Measurements from ENCODE around the gene CIT. TPM values are rescaled to one million over a fixed set of nuclear protein-coding genes. Genes with fewer than 3 reads are reported as not detected.

CIT gene
- total and polyA plus RNA-seq, 2 donors (not counting 3 experiments of a cell fraction or from before 2014, with no cell fraction given), result 13.3 to 61.8 TPM

DNA sequence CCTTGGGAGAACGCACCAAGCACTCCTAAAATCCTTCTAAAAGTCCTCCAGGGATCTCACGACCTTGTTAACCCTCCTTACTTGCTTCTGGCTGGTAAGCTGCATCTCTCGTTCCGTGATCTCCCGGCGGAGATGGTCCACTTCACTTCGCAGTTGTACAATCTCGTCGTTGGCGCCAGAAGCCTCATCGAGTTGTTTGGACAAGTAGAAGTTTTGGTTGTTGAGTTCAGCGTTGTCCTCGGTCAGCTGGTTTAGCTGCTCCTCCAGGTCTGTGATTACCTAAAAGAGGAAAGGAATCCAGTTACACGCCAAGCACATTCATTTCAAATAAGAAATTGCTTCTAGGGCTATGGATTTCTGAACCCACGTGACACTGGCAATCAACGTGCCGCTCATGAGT lies 142.0 kb downstream of the CIT start:
- Histone ChIP-seq H3K4me2 (ENCODE audit: insufficient read depth, low read length) (no peak overlapping the region), H3K36me3 (ENCODE audit: control insufficient read depth in 2 of 2, extremely low read depth in 1 of 2, insufficient read depth in 2 of 2, low read length in 2 of 2) (peaks cover 0 to 3% of the 10 kb centered on the region in 2 experiments), H2AFZ (ENCODE audit: low read depth, low read length) (no peak overlapping the region), H3K9me1 (replicated peaks; ENCODE audit: control insufficient read depth, extremely low read depth, insufficient read depth, low read length) (no peaks in the 10 kb centered on the region), H3K9ac (replicated peaks; ENCODE audit: extremely low read depth, insufficient read depth, low read length) (no peak overlapping the region), H3K79me2 (ENCODE audit: control insufficient read depth, insufficient read depth, low read length) (no peaks in the 10 kb centered on the region), H3K27me3 (ENCODE audit: control insufficient read depth in 2 of 2, insufficient read depth in 2 of 2, low read length in 2 of 2) (no peaks in the 10 kb centered on the region), H3K4me1 (ENCODE audit: control insufficient read depth, extremely low read depth, insufficient read depth, low read length) (no peaks in the 10 kb centered on the region), H3K4me3 (replicated peaks in 1 of 3; ENCODE audit: insufficient read depth in 1 of 3, low read depth in 1 of 3, low read length in 3 of 3) (no peak overlapping the region), H3K27ac (ENCODE audit: insufficient read depth, low read depth, low read length) (no peak overlapping the region), H3K9me3 (replicated peaks; ENCODE audit: control insufficient read depth, insufficient read depth, low read length) (no peaks in the 10 kb centered on the region), H4K20me1 (replicated peaks; ENCODE audit: control insufficient read depth, extremely low read depth, insufficient read depth, low read length) (no peaks in the 10 kb centered on the region)
- POLR2A ChIA-PET, result no interaction called here
- TF ChIP-seq GATA2 (IDR thresholded peaks at IDR 0.05; ENCODE audit: insufficient read depth, insufficient read length, low read depth, low read length) (no peak), CTCF (IDR thresholded peaks at IDR 0.05; ENCODE audit: extremely low read depth in 1 of 2, insufficient read depth in 1 of 2, low read depth in 1 of 2, low read length in 2 of 2) (no peak), POLR2A (IDR thresholded peaks at IDR 0.05; ENCODE audit: low read depth, low read length) (no peak), EZH2 (IDR thresholded peaks at IDR 0.05; ENCODE audit: borderline replicate concordance, low read depth, low read length, severe bottlenecking) (no peak), MYC (IDR thresholded peaks at IDR 0.05; ENCODE audit: low read depth, low read length) (no peak), POLR2AphosphoS5 (IDR thresholded peaks at IDR 0.05; ENCODE audit: insufficient read depth, low read depth, low read length) (no peak), FOS (IDR thresholded peaks at IDR 0.05; ENCODE audit: borderline replicate concordance, insufficient read depth, low read length) (no peak), JUN (IDR thresholded peaks at IDR 0.05; ENCODE audit: borderline replicate concordance, insufficient read depth, insufficient read length, low read depth) (no peak)
- TF ChIP-seq, protein P1, sequence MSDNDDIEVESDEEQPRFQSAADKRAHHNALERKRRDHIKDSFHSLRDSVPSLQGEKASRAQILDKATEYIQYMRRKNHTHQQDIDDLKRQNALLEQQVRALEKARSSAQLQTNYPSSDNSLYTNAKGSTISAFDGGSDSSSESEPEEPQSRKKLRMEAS (IDR thresholded peaks at IDR 0.05; ENCODE audit: insufficient read depth, insufficient read length), result no peak
- DNase-seq (ENCODE audit: low read depth, low spot score) (no peak), FAIRE-seq (no peak)
- CTCF ChIA-PET, result interaction anchor here (0.9 to 1.3 kb wide), 3 partner anchors 8 to 45 kb away, joined by 3 to 4 read pairs (median 4); no protein-coding TSS in a partner anchor
- no TSS peak for BruUV-seq (replicated peaks)
- intact Hi-C loops (cut with micrococcal nuclease), result no loop called here
- dilution Hi-C loops (cut with MboI; ENCODE audit: extremely low pct_ligation_motif_present, low sequenced_read_pairs), result no loop called here
